WTC11 (cell line): ENCODE measurements around the gene PDCL2. TPM values are rescaled to one million over a fixed set of nuclear protein-coding genes. Genes with fewer than 3 reads are reported as not detected.

Experiments
- ATAC-seq: fragments of 200-7000 bp; cut with Tn5 transposase; 2 replicates; pipeline ENCODE4 v1.10.0; 2021; ENCODE audit warnings: mild to moderate bottlenecking, moderate library complexity
- CTCF ChIA-PET: fragments of 300-600 bp; sonication (Branson Sonifier 250); formaldehyde crosslinking; loops from one replicate; lab custom pipeline; 2021; ENCODE audit warnings: antibody characterized with exemption; lab: Charles Lee
- POLR2A ChIA-PET: fragments of 350-600 bp; sonication (Branson Sonifier 250); formaldehyde crosslinking; loops from one replicate; lab custom pipeline; 2021; ENCODE audit warnings: antibody characterized with exemption; lab: Charles Lee
- DNase-seq: peaks from one replicate; pipeline ENCODE4 v3.0.0; 2021; ENCODE audit warnings: low spot score
- H3K27ac Mint-ChIP-seq: 2 replicates; pipeline ENCODE4 v1.8.0; 2021; ENCODE audit warnings: mixed read lengths
- H3K27me3 Mint-ChIP-seq: 2 replicates; pipeline ENCODE4 v1.8.0; 2021; ENCODE audit warnings: low read depth, mild to moderate bottlenecking, moderate library complexity, mixed read lengths
- H3K36me3 Mint-ChIP-seq: 2 replicates; pipeline ENCODE4 v1.8.0; 2021; ENCODE audit warnings: mixed read lengths
- H3K4me1 Mint-ChIP-seq: 2 replicates; pipeline ENCODE4 v1.8.0; 2022; ENCODE audit warnings: mixed read lengths
- H3K4me3 Mint-ChIP-seq: 2 replicates; pipeline ENCODE4 v1.8.0; 2021; ENCODE audit warnings: mild to moderate bottlenecking, moderate library complexity, mixed read lengths
- H3K9me3 Mint-ChIP-seq: 2 replicates; pipeline ENCODE4 v1.8.0; 2021; ENCODE audit warnings: mixed read lengths
- ARID4B ChIP-seq: sonication (generic); formaldehyde crosslinking; IDR thresholded peaks from 2 replicates; pipeline ENCODE4 v1.8.0; 2023; ENCODE audit warnings: missing genetic modification reagents, mild to moderate bottlenecking, borderline replicate concordance
- ATF1 ChIP-seq: sonication (generic); formaldehyde crosslinking; IDR thresholded peaks from 2 replicates; pipeline ENCODE4 v1.8.1; 2023; ENCODE audit warnings: mild to moderate bottlenecking, moderate library complexity, missing genetic modification reagents
- ATF3 ChIP-seq: sonication (generic); formaldehyde crosslinking; conservative IDR thresholded peaks from 2 replicates; pipeline ENCODE4 v1.8.1; 2022; ENCODE audit warnings: mild to moderate bottlenecking, missing genetic modification reagents
- CREB1 ChIP-seq: sonication (generic); formaldehyde crosslinking; IDR thresholded peaks from 2 replicates; pipeline ENCODE4 v1.8.0; 2023; ENCODE audit warnings: mild to moderate bottlenecking, missing genetic modification reagents
- CTCF ChIP-seq: fragments of 200-600 bp; IDR thresholded peaks from 2 replicates; pipeline ENCODE4 v1.8.0; 2022; ENCODE audit warnings: antibody characterized with exemption
- E2F5 ChIP-seq: sonication (generic); formaldehyde crosslinking; IDR thresholded peaks from 2 replicates; pipeline ENCODE4 v1.8.1; 2022; ENCODE audit warnings: mild to moderate bottlenecking, moderate library complexity, missing genetic modification reagents
- ESRRA ChIP-seq: sonication (generic); formaldehyde crosslinking; IDR thresholded peaks from 2 replicates; pipeline ENCODE4 v1.8.1; 2022; ENCODE audit warnings: mild to moderate bottlenecking, missing genetic modification reagents, borderline replicate concordance
- ETV6 ChIP-seq: sonication (generic); formaldehyde crosslinking; IDR thresholded peaks from 2 replicates; pipeline ENCODE4 v1.8.1; 2022; ENCODE audit warnings: mild to moderate bottlenecking, missing genetic modification reagents
- FOXP1 ChIP-seq: sonication (generic); formaldehyde crosslinking; IDR thresholded peaks from 2 replicates; pipeline ENCODE4 v1.8.0; 2022; ENCODE audit warnings: missing genetic modification reagents, mild to moderate bottlenecking, moderate library complexity, borderline replicate concordance
- KAT7 ChIP-seq: sonication (generic); formaldehyde crosslinking; IDR thresholded peaks from 2 replicates; pipeline ENCODE4 v1.8.1; 2023; ENCODE audit warnings: missing genetic modification reagents, mild to moderate bottlenecking, borderline replicate concordance
- MXD4 ChIP-seq: fragments of 250-450 bp; sonication (Bioruptor Pico); IDR thresholded peaks from 2 replicates; pipeline ENCODE4 v1.8.0; 2021; ENCODE audit warnings: mild to moderate bottlenecking, moderate library complexity, borderline replicate concordance
- RELA ChIP-seq: sonication (generic); formaldehyde crosslinking; IDR thresholded peaks from 2 replicates; pipeline ENCODE4 v1.8.1; 2022; ENCODE audit warnings: missing genetic modification reagents, mild to moderate bottlenecking, borderline replicate concordance
- SMAD3 ChIP-seq: sonication (generic); formaldehyde crosslinking; IDR thresholded peaks from 2 replicates; pipeline ENCODE4 v1.8.0; 2022; ENCODE audit warnings: missing genetic modification reagents, mild to moderate bottlenecking, borderline replicate concordance
- SOX15 ChIP-seq: fragments of 250-450 bp; sonication (Bioruptor Pico); IDR thresholded peaks from 2 replicates; pipeline ENCODE4 v1.9.0; 2021; ENCODE audit warnings: mild to moderate bottlenecking
- TCF7 ChIP-seq: sonication (generic); formaldehyde crosslinking; IDR thresholded peaks from 2 replicates; pipeline ENCODE4 v1.8.0; 2022; ENCODE audit warnings: mild to moderate bottlenecking, low read depth, missing genetic modification reagents, moderate library complexity
- TEAD4 ChIP-seq: sonication (generic); formaldehyde crosslinking; IDR thresholded peaks from 2 replicates; pipeline ENCODE4 v1.8.0; 2022; ENCODE audit warnings: mild to moderate bottlenecking, missing genetic modification reagents
- ZNF281 ChIP-seq: sonication (generic); formaldehyde crosslinking; IDR thresholded peaks from 2 replicates; pipeline ENCODE4 v1.8.0; 2023; ENCODE audit warnings: mild to moderate bottlenecking, missing genetic modification reagents
- ZNF317 ChIP-seq: sonication (generic); formaldehyde crosslinking; IDR thresholded peaks from 2 replicates; pipeline ENCODE4 v1.8.1; 2023; ENCODE audit warnings: low read depth, mild to moderate bottlenecking, moderate library complexity, missing genetic modification reagents, borderline replicate concordance
- ZNF396 ChIP-seq: fragments of 250-450 bp; sonication (Bioruptor Pico); IDR thresholded peaks from 2 replicates; pipeline ENCODE4 v1.8.0; 2021; ENCODE audit warnings: mild to moderate bottlenecking, moderate library complexity, borderline replicate concordance
- total RNA-seq: library from RNA; stranded (reverse); gene quantifications from 3 replicates; pipeline ENCODE4 v1.2.3, GENCODE V29; 2021

Gene PDCL2
- total RNA-seq, 1 experiment from 2014 or later, result not detected

GRCh38 chr4:55540271-55540670 lies 51.8 kb downstream of the PDCL2 start (continued):
- no peak for TF ChIP-seq ZNF396 (CRISPR knock-in tag)
- TF ChIP-seq ZNF317 (CRISPR knock-in tag), result no peak
- TF ChIP-seq ETV6 (CRISPR knock-in tag), result no peak
- TF ChIP-seq KAT7 (CRISPR knock-in tag), result no peak
- TF ChIP-seq SOX15, result no peak

GRCh38 chr4:55539658-55540057 lies 52.4 kb downstream of the PDCL2 start:
- Mint-ChIP-seq H3K4me3 (no peak overlapping the region), H3K4me1 (peaks cover 46% of the 10 kb centered on the region), H3K27ac (no peak overlapping the region), H3K27me3 (no peaks in the 10 kb centered on the region), H3K36me3 (peaks cover 16% of the 10 kb centered on the region), H3K9me3 (peaks cover 7% of the 10 kb centered on the region)
- no peak for DNase-seq
- ATAC-seq, result no peak
- POLR2A ChIA-PET, result no interaction called here
- no peak for TF ChIP-seq ATF1
- CTCF ChIA-PET, result no interaction called here

GRCh38 chr4:55538531-55538930 lies 53.5 kb downstream of the PDCL2 start:
- TF ChIP-seq CTCF, result no peak
- no peak for TF ChIP-seq SMAD3
- ATAC-seq, result no peak
- Mint-ChIP-seq H3K27ac (no peak overlapping the region), H3K36me3 (peaks cover 25% of the 10 kb centered on the region), H3K4me1 (peaks cover 34% of the 10 kb centered on the region), H3K4me3 (no peak overlapping the region), H3K9me3 (peaks cover 16% of the 10 kb centered on the region), H3K27me3 (no peaks in the 10 kb centered on the region)
- no peak for DNase-seq
- ChIA-PET POLR2A (no interaction called here), CTCF (no interaction called here)

GRCh38 chr4:55534306-55534705 lies 57.7 kb downstream of the PDCL2 start:
- H3K4me3 Mint-ChIP-seq, result no peak overlapping the region
- ChIA-PET POLR2A (no interaction called here), CTCF (interaction anchor here (0.9 kb wide), 1 partner anchor 11 kb away, joined by 3 read pairs; no protein-coding TSS in a partner anchor)
- DNase-seq (no peak), ATAC-seq (no peak)
- H3K27ac Mint-ChIP-seq, result no peak overlapping the region
- peaks cover 29% of the 10 kb centered on the region for H3K36me3 Mint-ChIP-seq
- peaks cover 21% of the 10 kb centered on the region for H3K9me3 Mint-ChIP-seq
- H3K4me1 Mint-ChIP-seq, result peaks cover 36% of the 10 kb centered on the region
- no peaks in the 10 kb centered on the region for H3K27me3 Mint-ChIP-seq
- no peak for TF ChIP-seq CREB1 (CRISPR knock-in tag)
- no peak for TF ChIP-seq ESRRA (CRISPR knock-in tag)
- no peak for TF ChIP-seq ATF3 (CRISPR knock-in tag)
- no peak for TF ChIP-seq MXD4 (CRISPR knock-in tag)
- no peak for TF ChIP-seq TCF7 (CRISPR knock-in tag)
- TF ChIP-seq TEAD4 (CRISPR knock-in tag), result no peak
- no peak for TF ChIP-seq ATF1
- TF ChIP-seq ZNF281 (CRISPR knock-in tag), result no peak
- TF ChIP-seq ARID4B, result no peak
- TF ChIP-seq RELA (CRISPR knock-in tag), result no peak
- TF ChIP-seq E2F5, result no peak
- TF ChIP-seq FOXP1 (CRISPR knock-in tag), result no peak
